HEK293 (cell line): ENCODE measurements around the gene C16orf95.

Experiments used
- CTCF ChIA-PET: fragments of 350-600 bp; formaldehyde crosslinking; extraction: SDS; loops from one replicate; lab custom pipeline; 2021; ENCODE audit warnings: antibody characterized with exemption; lab: Yijun Ruan, JAX
- POLR2A ChIA-PET: fragments of 300-600 bp; formaldehyde crosslinking; extraction: SDS; loops from one replicate; lab custom pipeline; 2020; ENCODE audit warnings: antibody characterized with exemption, inconsistent platforms; lab: Yijun Ruan, JAX
- H3K27ac ChIP-seq: fragments of 200-500 bp; sonication (Bioruptor generic); 2 replicates; pipeline ENCODE4 v1.5.1; 2014; ENCODE audit warnings: low read depth, low read length, control low read depth, inconsistent platforms; ENCODE audit errors: extremely low read depth
- H3K36me3 ChIP-seq, 2 experiments: fragments of 200-500 bp in 1 of 2; sonication (Bioruptor generic) in 1 of 2; 1 replicate in 1 of 2; 2 replicates in 1 of 2; pipeline ENCODE4 v1.5.1; 2014 to 2017; ENCODE audit warnings: inconsistent platforms in 2 of 2, low read length in 2 of 2; ENCODE audit not compliant: control insufficient read depth in 2 of 2, insufficient read depth in 1 of 2
- H3K4me1 ChIP-seq: fragments of 200-500 bp; sonication (Bioruptor generic); 2 replicates; pipeline ENCODE4 v1.5.1; 2014; ENCODE audit warnings: mild to moderate bottlenecking, low read length, inconsistent platforms; ENCODE audit not compliant: control insufficient read depth, insufficient read depth
- H3K4me3 ChIP-seq: 2 replicates; pipeline ENCODE4 v1.5.1; 2011; ENCODE audit warnings: low read depth, mild to moderate bottlenecking, control low read depth, low read length, moderate library complexity
- H3K9me3 ChIP-seq: fragments of 200-500 bp; sonication (Bioruptor generic); 2 replicates; pipeline ENCODE4 v1.5.1; 2014; ENCODE audit warnings: low read depth, low read length, inconsistent platforms; ENCODE audit not compliant: control insufficient read depth, insufficient read depth
- HOXD13 ChIP-seq: sonication (generic); formaldehyde crosslinking; IDR thresholded peaks from 2 replicates; pipeline ENCODE4 v1.8.0; 2022; ENCODE audit warnings: missing genetic modification reagents, borderline replicate concordance
- KLF1 ChIP-seq: fragments of 450-650 bp; formaldehyde crosslinking; IDR thresholded peaks from 2 replicates; pipeline ENCODE4 v1.5.1; 2016; ENCODE audit warnings: missing biosample characterization, missing genetic modification characterization
- PRDM6 ChIP-seq: fragments of 450-650 bp; formaldehyde crosslinking; IDR thresholded peaks from 2 replicates; pipeline ENCODE4 v1.5.1; 2017; ENCODE audit warnings: missing biosample characterization, missing genetic modification characterization
- RBAK ChIP-seq: fragments of 450-650 bp; formaldehyde crosslinking; IDR thresholded peaks from 2 replicates; pipeline ENCODE4 v1.5.1; 2016; ENCODE audit warnings: missing biosample characterization, missing genetic modification characterization
- SP3 ChIP-seq: fragments of 450-650 bp; formaldehyde crosslinking; IDR thresholded peaks from 2 replicates; pipeline ENCODE4 v1.5.1; 2016; ENCODE audit warnings: missing biosample characterization, missing genetic modification characterization
- ZBTB44 ChIP-seq: fragments of 450-650 bp; IDR thresholded peaks from 2 replicates; pipeline ENCODE4 v1.5.1; 2018; ENCODE audit warnings: missing biosample characterization, mild to moderate bottlenecking, missing genetic modification characterization
- ZNF16 ChIP-seq: fragments of 450-650 bp; formaldehyde crosslinking; IDR thresholded peaks from 2 replicates; pipeline ENCODE4 v1.5.1; 2016; ENCODE audit warnings: low read depth, missing biosample characterization, missing genetic modification characterization
- ZNF18 ChIP-seq: fragments of 450-650 bp; formaldehyde crosslinking; IDR thresholded peaks from 2 replicates; pipeline ENCODE4 v1.5.1; 2016; ENCODE audit warnings: missing biosample characterization, missing genetic modification characterization
- ZNF248 ChIP-seq: fragments of 450-650 bp; formaldehyde crosslinking; IDR thresholded peaks from 2 replicates; pipeline ENCODE4 v1.5.1; 2017; ENCODE audit warnings: missing biosample characterization, missing genetic modification characterization
- ZNF354C ChIP-seq: fragments of 450-650 bp; formaldehyde crosslinking; IDR thresholded peaks from 2 replicates; pipeline ENCODE4 v1.5.1; 2016; ENCODE audit warnings: missing biosample characterization, missing genetic modification characterization, low read depth, borderline replicate concordance
- ZNF398 ChIP-seq: fragments of 450-650 bp; formaldehyde crosslinking; IDR thresholded peaks from 2 replicates; pipeline ENCODE4 v1.5.1; 2017; ENCODE audit warnings: missing biosample characterization, missing genetic modification characterization
- ZNF510 ChIP-seq: fragments of 450-650 bp; formaldehyde crosslinking; IDR thresholded peaks from 2 replicates; pipeline ENCODE4 v1.5.1; 2018; ENCODE audit warnings: mild to moderate bottlenecking, missing genetic modification characterization, missing biosample characterization; ENCODE audit not compliant: insufficient replicate concordance
- ZNF544 ChIP-seq: fragments of 450-650 bp; formaldehyde crosslinking; IDR thresholded peaks from 2 replicates; pipeline ENCODE4 v1.5.0; 2017; ENCODE audit warnings: missing biosample characterization, missing genetic modification characterization
- ZNF560 ChIP-seq: fragments of 450-650 bp; formaldehyde crosslinking; IDR thresholded peaks from 2 replicates; pipeline ENCODE4 v1.5.1; 2017; ENCODE audit warnings: missing biosample characterization, missing genetic modification characterization, borderline replicate concordance
- ZNF645 ChIP-seq: fragments of 450-650 bp; formaldehyde crosslinking; IDR thresholded peaks from 2 replicates; pipeline ENCODE4; 2016; ENCODE audit warnings: missing biosample characterization, missing genetic modification characterization
- ZNF701 ChIP-seq: fragments of 450-650 bp; formaldehyde crosslinking; IDR thresholded peaks from 2 replicates; pipeline ENCODE4 v1.5.1; 2016; ENCODE audit warnings: missing biosample characterization, missing genetic modification characterization
- ZNF830 ChIP-seq: fragments of 450-650 bp; IDR thresholded peaks from 2 replicates; pipeline ENCODE4 v1.5.0; 2018; ENCODE audit warnings: missing biosample characterization, missing genetic modification characterization, low read depth, mild to moderate bottlenecking, moderate library complexity
- ZNF837 ChIP-seq: fragments of 450-650 bp; formaldehyde crosslinking; IDR thresholded peaks from 2 replicates; pipeline ENCODE4 v1.5.1; 2016; ENCODE audit warnings: missing biosample characterization, missing genetic modification characterization

Gene C16orf95

GRCh38 chr16:87265261-87265660, 51.9 kb downstream of the C16orf95 start (continued):
- TF ChIP-seq ZBTB44, result no peak

- Histone ChIP-seq H3K36me3 (no peaks in the 10 kb centered on the region), H3K9me3 (no peaks in the 10 kb centered on the region), H3K4me1 (peaks cover 6% of the 10 kb centered on the region; the same call in 1 of the 2 replicates)
- TF ChIP-seq KLF1 (no peak), ZNF248 (no peak), HOXD13 (CRISPR knock-in tag) (no peak), SP3 (no peak), ZNF16 (tag by site-specific recombination) (no peak), RBAK (tag by site-specific recombination) (no peak), ZNF830 (no peak), ZNF837 (tag by site-specific recombination) (no peak), ZNF544 (tag by site-specific recombination) (no peak), ZNF701 (tag by site-specific recombination) (no peak), ZNF354C (no peak), ZNF510 (no peak), ZNF18 (tag by site-specific recombination) (no peak), ZNF398 (tag by site-specific recombination) (no peak), ZNF560 (tag by site-specific recombination) (no peak), PRDM6 (tag by site-specific recombination) (no peak), ZNF645 (tag by site-specific recombination) (no peak)
- TF ChIP-seq, all 188 proteins: peak for 0
- ChIA-PET CTCF (interaction anchor here (0.7 to 1.2 kb wide), 2 partner anchors 13 to 15 kb away, joined by 3 read pairs; no protein-coding TSS in a partner anchor), POLR2A (no interaction called here)
- Histone ChIP-seq H3K4me3 (no peak overlapping the region), H3K27ac (no peak overlapping the region)
Observed at GRCh38 chr16:87264634-87265033, 52.6 kb downstream of the C16orf95 start.
